ENCODE results near the gene ITGA2. TPM values are rescaled to one million over a fixed set of nuclear protein-coding genes. Genes with fewer than 3 reads are reported as not detected.

The ITGA2 gene
- total RNA-seq, 3 donors from 2014 or later: 0.80 to 33.7 (median 11.8) TPM

- Histone ChIP-seq H3K27me3 (no peaks in the 10 kb centered on the region), H3K4me3 (no peak overlapping the region), H3K9me3 (no peaks in the 10 kb centered on the region), H3K4me1 (no peaks in the 10 kb centered on the region), H3K27ac (no peak overlapping the region), H3K36me3 (no peaks in the 10 kb centered on the region)
- TF ChIP-seq, protein P1, sequence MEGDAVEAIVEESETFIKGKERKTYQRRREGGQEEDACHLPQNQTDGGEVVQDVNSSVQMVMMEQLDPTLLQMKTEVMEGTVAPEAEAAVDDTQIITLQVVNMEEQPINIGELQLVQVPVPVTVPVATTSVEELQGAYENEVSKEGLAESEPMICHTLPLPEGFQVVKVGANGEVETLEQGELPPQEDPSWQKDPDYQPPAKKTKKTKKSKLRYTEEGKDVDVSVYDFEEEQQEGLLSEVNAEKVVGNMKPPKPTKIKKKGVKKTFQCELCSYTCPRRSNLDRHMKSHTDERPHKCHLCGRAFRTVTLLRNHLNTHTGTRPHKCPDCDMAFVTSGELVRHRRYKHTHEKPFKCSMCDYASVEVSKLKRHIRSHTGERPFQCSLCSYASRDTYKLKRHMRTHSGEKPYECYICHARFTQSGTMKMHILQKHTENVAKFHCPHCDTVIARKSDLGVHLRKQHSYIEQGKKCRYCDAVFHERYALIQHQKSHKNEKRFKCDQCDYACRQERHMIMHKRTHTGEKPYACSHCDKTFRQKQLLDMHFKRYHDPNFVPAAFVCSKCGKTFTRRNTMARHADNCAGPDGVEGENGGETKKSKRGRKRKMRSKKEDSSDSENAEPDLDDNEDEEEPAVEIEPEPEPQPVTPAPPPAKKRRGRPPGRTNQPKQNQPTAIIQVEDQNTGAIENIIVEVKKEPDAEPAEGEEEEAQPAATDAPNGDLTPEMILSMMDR (IDR thresholded peaks at IDR 0.05): no peak
- TF ChIP-seq POLR2A (IDR thresholded peaks at IDR 0.05): no peak
- TF ChIP-seq POLR2AphosphoS5 (IDR thresholded peaks at IDR 0.05): no peak
- no peak for DNase-seq (ENCODE audit: low spot score in 2 of 2)
- intact Hi-C loops (cut with DNase I; ENCODE audit: low total_unique reads): loop anchor here (10.0 kb wide), 1 partner anchor 147 kb away; no protein-coding TSS in a partner anchor
Observed at GRCh38 chr5:52947851-52948250, 41.3 kb upstream of the ITGA2 start.

DNA sequence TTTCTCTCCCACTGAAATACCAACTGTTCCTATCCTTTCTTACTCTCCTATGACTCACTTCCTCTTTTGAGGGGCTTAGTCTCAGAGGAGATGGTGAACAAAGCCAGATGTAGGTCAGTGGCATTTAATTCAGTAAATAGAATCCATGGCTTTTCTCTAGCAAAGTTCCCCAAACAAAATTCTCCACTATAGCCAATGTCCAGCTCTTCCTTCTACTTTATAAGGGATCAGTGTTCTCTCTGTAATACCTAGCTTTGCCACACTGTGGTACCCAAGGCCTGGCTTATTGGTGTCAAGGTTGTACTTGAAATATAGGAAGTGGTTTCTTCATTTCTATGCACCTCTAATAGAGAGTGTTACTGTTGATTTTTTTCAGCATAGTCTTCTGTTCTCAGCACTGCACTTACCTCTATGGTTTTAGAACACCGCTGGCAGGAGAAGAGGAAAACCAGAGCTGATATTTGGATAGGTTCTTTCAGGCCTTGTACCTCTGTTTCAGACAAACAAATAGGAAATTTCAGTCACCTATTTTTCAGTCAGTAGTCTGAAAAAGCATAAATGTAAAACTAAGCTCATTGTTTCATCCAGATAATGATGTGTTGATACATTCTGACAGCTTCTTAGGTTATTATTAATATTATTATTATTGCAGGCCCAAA is 40.6 kb upstream of the ITGA2 start:
- H3K27ac ChIP-seq: no peak overlapping the region
- no peak overlapping the region for H3K4me3 ChIP-seq
- TF ChIP-seq POLR2AphosphoS5 (IDR thresholded peaks at IDR 0.05): no peak
- TF ChIP-seq, protein P1 (IDR thresholded peaks at IDR 0.05): peak; percentile 55 to 89 (median 89)
- no peaks in the 10 kb centered on the region for H3K4me1 ChIP-seq
- H3K27me3 ChIP-seq: no peaks in the 10 kb centered on the region
- H3K36me3 ChIP-seq: no peaks in the 10 kb centered on the region
- intact Hi-C loops (cut with DNase I; ENCODE audit: low total_unique reads): loop anchor here (10.0 kb wide), 1 partner anchor 146 kb away; no protein-coding TSS in a partner anchor
- peak in 1 of 2 donors; percentile 71 for DNase-seq (ENCODE audit: low spot score in 2 of 2)
- H3K9me3 ChIP-seq: no peaks in the 10 kb centered on the region

DNA sequence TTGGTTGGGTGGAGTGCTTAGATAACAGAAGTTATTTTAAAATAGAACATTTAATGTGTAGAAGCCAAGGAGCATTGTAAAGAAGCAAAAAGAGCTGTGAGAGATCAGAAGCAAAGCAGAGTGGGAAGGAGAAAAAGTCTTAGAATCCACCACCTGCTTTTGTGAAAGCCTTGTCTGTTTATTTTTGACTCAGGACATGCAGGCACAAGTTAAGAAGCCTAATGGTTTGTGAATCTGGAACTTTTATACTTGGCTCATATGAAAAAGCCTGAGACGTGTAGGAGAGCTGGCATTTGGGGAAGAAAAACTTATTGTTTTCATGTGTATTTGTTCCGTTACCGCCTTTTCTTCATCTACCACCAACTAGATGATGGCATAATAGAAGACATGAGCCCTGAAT is 38.5 kb upstream of the ITGA2 start:
- TF ChIP-seq, protein P1 (IDR thresholded peaks at IDR 0.05): no peak
- no peak for TF ChIP-seq POLR2A (IDR thresholded peaks at IDR 0.05)
- TF ChIP-seq POLR2AphosphoS5 (IDR thresholded peaks at IDR 0.05): no peak
- Histone ChIP-seq H3K27ac (peak overlapping the region; percentile 41 to 56), H3K4me1 (no peaks in the 10 kb centered on the region), H3K4me3 (no peak overlapping the region), H3K36me3 (no peaks in the 10 kb centered on the region), H3K9me3 (no peaks in the 10 kb centered on the region), H3K27me3 (no peaks in the 10 kb centered on the region)
- intact Hi-C loops (cut with DNase I; ENCODE audit: low total_unique reads): no loop called here
- DNase-seq (ENCODE audit: low spot score in 2 of 2): no peak

GRCh38 chr5:52952483-52952882 is 36.7 kb upstream of the ITGA2 start:
- intact Hi-C loops (cut with DNase I; ENCODE audit: low total_unique reads): no loop called here
- no peak for DNase-seq (ENCODE audit: low spot score in 2 of 2)
- no peaks in the 10 kb centered on the region for H3K36me3 ChIP-seq
- no peak overlapping the region for H3K27ac ChIP-seq
- H3K9me3 ChIP-seq: no peaks in the 10 kb centered on the region
- TF ChIP-seq, protein P1 (IDR thresholded peaks at IDR 0.05): no peak
- no peak for TF ChIP-seq POLR2A (IDR thresholded peaks at IDR 0.05)
- TF ChIP-seq POLR2AphosphoS5 (IDR thresholded peaks at IDR 0.05): no peak
- no peaks in the 10 kb centered on the region for H3K27me3 ChIP-seq
- no peak overlapping the region for H3K4me3 ChIP-seq
- H3K4me1 ChIP-seq: no peaks in the 10 kb centered on the region

DNA sequence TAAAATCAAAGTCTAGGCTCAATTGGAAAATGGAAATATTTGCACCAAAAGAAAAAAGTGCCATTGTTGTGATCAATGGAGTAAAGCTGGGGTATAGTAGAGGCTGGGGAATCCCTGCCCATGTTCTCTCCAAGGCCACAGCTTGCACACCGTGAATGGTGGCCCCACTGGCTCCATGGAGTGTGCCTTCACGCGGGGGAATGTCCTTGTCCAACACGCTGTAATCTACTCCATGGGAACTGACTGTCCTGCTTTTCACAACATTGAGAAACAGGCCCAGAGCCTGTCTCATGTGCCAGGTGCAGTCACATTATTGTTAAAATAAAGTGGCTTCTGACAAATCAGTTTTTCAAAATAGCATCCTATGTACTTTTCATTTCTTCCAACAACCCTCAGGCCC is 33.1 kb upstream of the ITGA2 start:
- H3K9me3 ChIP-seq: no peaks in the 10 kb centered on the region
- no peaks in the 10 kb centered on the region for H3K27me3 ChIP-seq
- no peaks in the 10 kb centered on the region for H3K36me3 ChIP-seq
- DNase-seq (ENCODE audit: low spot score in 2 of 2): no peak
- no peak overlapping the region for H3K27ac ChIP-seq
- intact Hi-C loops (cut with DNase I; ENCODE audit: low total_unique reads): no loop called here
- no peaks in the 10 kb centered on the region for H3K4me1 ChIP-seq
- H3K4me3 ChIP-seq: no peak overlapping the region
- TF ChIP-seq, protein P1 (IDR thresholded peaks at IDR 0.05): no peak
- TF ChIP-seq POLR2AphosphoS5 (IDR thresholded peaks at IDR 0.05) (no peak), POLR2A (IDR thresholded peaks at IDR 0.05) (no peak)
